Measurements from ENCODE around the gene PTPRH. TPM values are rescaled to one million over a fixed set of nuclear protein-coding genes. Genes with fewer than 3 reads are reported as not detected.

The PTPRH gene
- total RNA-seq, 1 experiment from 2014 or later: 2.3 TPM

DNA sequence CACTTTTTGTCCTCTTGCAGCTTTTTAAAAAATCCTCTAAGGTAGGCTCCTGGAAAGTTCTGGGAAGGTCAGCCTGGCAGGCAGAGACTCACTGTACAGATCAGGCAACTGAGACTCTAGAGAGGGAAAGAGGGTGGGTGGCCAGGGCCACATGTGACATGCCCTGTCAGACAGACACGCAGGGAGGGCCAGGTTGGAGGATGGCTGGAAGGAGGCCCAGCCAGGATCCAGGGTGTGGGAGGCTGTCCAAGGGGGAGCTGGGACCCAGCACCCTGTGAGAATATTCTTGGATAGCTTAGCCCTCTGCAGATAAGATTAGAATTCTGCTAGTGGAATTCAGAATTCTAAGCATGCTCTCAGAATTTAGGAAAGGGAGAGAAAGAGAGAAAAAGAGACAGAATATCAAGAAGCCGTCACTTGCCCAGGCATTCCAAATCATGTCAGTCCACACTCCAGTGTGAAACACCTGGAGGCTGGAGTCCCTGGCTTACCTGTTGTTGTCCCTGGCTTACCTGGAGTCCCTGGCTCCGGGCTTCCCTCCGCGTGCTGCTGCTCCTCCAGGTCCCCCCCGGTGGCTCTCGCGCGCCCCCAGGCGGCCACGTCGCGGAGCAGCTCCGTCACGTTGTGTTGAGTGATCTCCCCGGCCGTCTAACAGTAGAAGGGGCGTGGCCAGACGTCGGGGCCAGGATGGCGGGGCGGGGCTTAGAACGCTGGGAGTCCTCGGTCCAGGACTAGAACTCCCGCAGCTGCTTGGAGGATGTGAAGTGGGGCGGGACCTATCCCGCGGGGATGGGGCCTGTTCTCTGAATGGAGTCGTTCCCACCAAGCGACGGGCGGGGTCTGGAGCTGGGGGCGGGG is 48.9 kb downstream of the PTPRH start:
- Histone ChIP-seq H3K4me3 (ENCODE audit: low read depth, low read length) (no peak overlapping the region), H3K9me3 (no peaks in the 10 kb centered on the region), H3K36me3 (ENCODE audit: control insufficient read depth, insufficient read depth, low read length) (no peaks in the 10 kb centered on the region), H3K4me1 (peaks cover 16% of the 10 kb centered on the region), H3K27me3 (replicated peaks; ENCODE audit: control insufficient read depth, insufficient read depth, low read length) (no peaks in the 10 kb centered on the region)
- TF ChIP-seq CTCF (IDR thresholded peaks at IDR 0.05; ENCODE audit: insufficient read depth in 1 of 2, low read depth in 1 of 2, low read length in 1 of 2, severe bottlenecking in 1 of 2, unreplicated experiment in 1 of 2): peak; percentile 97
- Mint-ChIP-seq H3K9me3 (ENCODE audit: unreplicated experiment) (no peaks in the 10 kb centered on the region), H3K27ac (ENCODE audit: unreplicated experiment) (no peak overlapping the region), H3K27me3 (ENCODE audit: insufficient read depth, unreplicated experiment) (peaks cover 3% of the 10 kb centered on the region), H3K4me1 (ENCODE audit: low read depth, unreplicated experiment) (peaks cover 20% of the 10 kb centered on the region), H3K4me3 (ENCODE audit: unreplicated experiment) (no peak overlapping the region), H3K36me3 (ENCODE audit: insufficient read depth, unreplicated experiment) (no peaks in the 10 kb centered on the region)
- CTCF ChIA-PET: interaction anchor here (0.6 to 2.9 kb wide), 11 partner anchors 9 to 72 kb away, joined by 3 to 38 read pairs (median 3); partner anchors contain the start of gene TNNT1
- intact Hi-C loops (cut with micrococcal nuclease; ENCODE audit: unreplicated experiment): loop anchor here (1.0 kb wide), 2 partner anchors 14 to 19 kb away; no protein-coding TSS in a partner anchor
- no TSS peak for BruUV-seq (replicated peaks)
- peak; percentile 95 to 97 for DNase-seq
- POLR2A ChIA-PET: interaction anchor here (0.6 kb wide), 1 partner anchor 344 kb away, joined by 3 read pairs; no protein-coding TSS in a partner anchor

DNA sequence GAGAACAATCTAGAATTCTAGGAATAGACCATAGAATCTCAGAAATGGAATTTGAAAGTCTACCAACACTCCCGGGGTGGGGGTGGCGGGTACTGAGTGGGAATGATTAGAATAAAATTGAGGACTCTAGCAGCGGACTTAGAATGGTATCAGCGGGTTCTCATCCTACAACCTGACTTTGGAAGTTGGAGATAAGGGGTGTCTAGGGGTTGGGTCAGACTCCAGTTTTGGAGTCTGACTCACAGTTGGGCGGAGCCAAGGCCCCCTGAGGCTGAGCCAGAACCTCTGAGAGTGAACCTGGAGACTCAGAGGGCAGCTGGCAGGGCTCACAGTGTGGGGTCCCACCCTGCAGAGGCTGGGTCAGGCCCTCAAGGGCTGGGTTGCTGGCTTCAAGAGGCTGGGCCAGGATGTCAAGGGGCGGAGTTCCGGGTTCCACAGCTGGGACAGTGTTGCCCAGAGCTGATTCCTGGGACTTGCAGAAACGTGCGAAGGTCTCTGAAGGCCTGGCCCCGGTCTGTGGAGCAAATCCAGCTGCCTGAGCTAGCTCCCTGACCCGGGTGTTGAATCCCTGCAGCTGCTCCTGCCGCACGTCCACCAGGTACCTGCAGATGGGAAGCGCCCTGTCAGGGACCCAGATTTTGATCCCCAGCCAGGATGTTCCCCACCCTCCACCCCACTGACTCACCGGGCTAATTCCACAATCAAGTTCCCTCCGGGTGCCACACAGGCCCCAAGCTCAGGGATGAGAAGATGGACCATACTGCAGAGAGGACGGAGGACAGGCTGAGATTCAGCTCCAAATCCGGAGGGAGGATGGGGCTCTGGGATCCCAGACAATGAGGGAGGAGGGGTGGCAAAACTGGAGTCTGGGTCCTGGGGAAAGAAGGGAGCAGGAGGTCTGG is 50.2 kb downstream of the PTPRH start:
- Histone ChIP-seq H3K36me3 (ENCODE audit: control insufficient read depth, insufficient read depth, low read length) (no peaks in the 10 kb centered on the region), H3K4me1 (peaks cover 16% of the 10 kb centered on the region), H3K4me3 (ENCODE audit: low read depth, low read length) (no peak overlapping the region), H3K27me3 (replicated peaks; ENCODE audit: control insufficient read depth, insufficient read depth, low read length) (no peaks in the 10 kb centered on the region), H3K9me3 (no peaks in the 10 kb centered on the region)
- intact Hi-C loops (cut with micrococcal nuclease; ENCODE audit: unreplicated experiment): no loop called here
- peaks cover 20% of the 10 kb centered on the region for H3K4me1 Mint-ChIP-seq (ENCODE audit: low read depth, unreplicated experiment)
- peaks cover 3% of the 10 kb centered on the region for H3K27me3 Mint-ChIP-seq (ENCODE audit: insufficient read depth, unreplicated experiment)
- H3K36me3 Mint-ChIP-seq (ENCODE audit: insufficient read depth, unreplicated experiment): no peaks in the 10 kb centered on the region
- peak in 1 of 2 experiments; percentile 20 for DNase-seq
- TF ChIP-seq CTCF (IDR thresholded peaks at IDR 0.05; ENCODE audit: insufficient read depth in 1 of 2, low read depth in 1 of 2, low read length in 1 of 2, severe bottlenecking in 1 of 2, unreplicated experiment in 1 of 2): no peak
- ChIA-PET CTCF (interaction anchor here (0.5 to 2.9 kb wide), 5 partner anchors 12 to 98 kb away, joined by 4 to 38 read pairs (median 7); no protein-coding TSS in a partner anchor), POLR2A (interaction anchor here (0.5 to 0.6 kb wide), 2 partner anchors 10 to 103 kb away, joined by 3 to 5 read pairs; partner anchors contain the start of gene TNNT1)
- H3K9me3 Mint-ChIP-seq (ENCODE audit: unreplicated experiment): no peaks in the 10 kb centered on the region
- no peak overlapping the region for H3K27ac Mint-ChIP-seq (ENCODE audit: unreplicated experiment)
- H3K4me3 Mint-ChIP-seq (ENCODE audit: unreplicated experiment): no peak overlapping the region
- BruUV-seq (replicated peaks): no TSS peak

GRCh38 chr19:55158423-55158822 is 50.9 kb downstream of the PTPRH start:
- H3K4me3 Mint-ChIP-seq (ENCODE audit: unreplicated experiment): no peak overlapping the region
- POLR2A ChIA-PET: no interaction called here

More at GRCh38 chr19:55158423-55158822, 50.9 kb downstream of the PTPRH start:
- no peak for TF ChIP-seq CTCF (IDR thresholded peaks at IDR 0.05; ENCODE audit: insufficient read depth in 1 of 2, low read depth in 1 of 2, low read length in 1 of 2, severe bottlenecking in 1 of 2, unreplicated experiment in 1 of 2)
- peaks cover 16% of the 10 kb centered on the region for H3K4me1 ChIP-seq
- no TSS peak for BruUV-seq (replicated peaks)
- no peak for DNase-seq
- H3K9me3 ChIP-seq: no peaks in the 10 kb centered on the region
- Mint-ChIP-seq H3K36me3 (ENCODE audit: insufficient read depth, unreplicated experiment) (no peaks in the 10 kb centered on the region), H3K27me3 (ENCODE audit: insufficient read depth, unreplicated experiment) (peaks cover 3% of the 10 kb centered on the region), H3K9me3 (ENCODE audit: unreplicated experiment) (no peaks in the 10 kb centered on the region), H3K4me1 (ENCODE audit: low read depth, unreplicated experiment) (peaks cover 20% of the 10 kb centered on the region), H3K27ac (ENCODE audit: unreplicated experiment) (no peak overlapping the region)
- no peaks in the 10 kb centered on the region for H3K27me3 ChIP-seq (replicated peaks; ENCODE audit: control insufficient read depth, insufficient read depth, low read length)
- CTCF ChIA-PET: interaction anchor here (0.5 kb wide), 1 partner anchor 98 kb away, joined by 7 read pairs; no protein-coding TSS in a partner anchor
- intact Hi-C loops (cut with micrococcal nuclease; ENCODE audit: unreplicated experiment): no loop called here
- no peak overlapping the region for H3K4me3 ChIP-seq (ENCODE audit: low read depth, low read length)
- no peaks in the 10 kb centered on the region for H3K36me3 ChIP-seq (ENCODE audit: control insufficient read depth, insufficient read depth, low read length)

All from Caco-2 (cell line).